RWPE2 (cell line): ENCODE results near the gene AKAP13.

Source experiments
- ATAC-seq: fragments of 200-7000 bp; cut with Tn5 transposase; 3 replicates; pipeline ENCODE4 v1.9.1; 2021; ENCODE audit warnings: low read depth
- DNase-seq: peaks from one replicate; pipeline ENCODE4 v3.0.0-alpha.2; 2020; ENCODE audit warnings: low spot score
- H3K27ac ChIP-seq: fragments of 450-650 bp; 2 replicates; pipeline ENCODE4 v1.5.1; 2017; ENCODE audit warnings: mild to moderate bottlenecking; ENCODE audit not compliant: poor library complexity, severe bottlenecking
- H3K27me3 ChIP-seq: fragments of 250-450 bp; sonication (Bioruptor Pico); 2 replicates; pipeline ENCODE4 v1.5.1; 2021; ENCODE audit warnings: mild to moderate bottlenecking, moderate library complexity; ENCODE audit not compliant: insufficient read depth, poor library complexity, severe bottlenecking
- H3K36me3 ChIP-seq: fragments of 250-450 bp; sonication (Bioruptor Pico); 2 replicates; pipeline ENCODE4 v1.5.1; 2020; ENCODE audit warnings: low read depth, mild to moderate bottlenecking, moderate library complexity
- H3K4me1 ChIP-seq: fragments of 250-450 bp; sonication (Bioruptor Pico); 2 replicates; pipeline ENCODE4 v1.5.1; 2021; ENCODE audit warnings: mild to moderate bottlenecking, moderate library complexity; ENCODE audit not compliant: insufficient read depth, poor library complexity, severe bottlenecking
- H3K4me3 ChIP-seq: fragments of 250-450 bp; sonication (Bioruptor Pico); 2 replicates; pipeline ENCODE4 v1.5.1; 2021; ENCODE audit warnings: mild to moderate bottlenecking, moderate library complexity; ENCODE audit not compliant: severe bottlenecking
- H3K9me3 ChIP-seq: fragments of 250-450 bp; sonication (Bioruptor Pico); 2 replicates; pipeline ENCODE4 v1.5.1; 2021; ENCODE audit warnings: mild to moderate bottlenecking, moderate library complexity; ENCODE audit not compliant: severe bottlenecking
- CTCF ChIP-seq: fragments of 450-650 bp; IDR thresholded peaks from one replicate; pipeline ENCODE4 v1.5.1; 2017; ENCODE audit warnings: mild to moderate bottlenecking, moderate library complexity; ENCODE audit not compliant: poor library complexity, severe bottlenecking

AKAP13 gene

GRCh38 chr15:85333132-85333831 is 47.1 kb upstream of the AKAP13 start:
- H3K9me3 ChIP-seq = no peaks in the 10 kb centered on the region
- no peak for TF ChIP-seq CTCF
- H3K27ac ChIP-seq = no peak overlapping the region
- H3K36me3 ChIP-seq = no peaks in the 10 kb centered on the region
- peaks cover 22% of the 10 kb centered on the region for H3K4me1 ChIP-seq
- ATAC-seq = no peak
- H3K27me3 ChIP-seq = no peaks in the 10 kb centered on the region
- no peak overlapping the region for H3K4me3 ChIP-seq
- no peak for DNase-seq

DNA sequence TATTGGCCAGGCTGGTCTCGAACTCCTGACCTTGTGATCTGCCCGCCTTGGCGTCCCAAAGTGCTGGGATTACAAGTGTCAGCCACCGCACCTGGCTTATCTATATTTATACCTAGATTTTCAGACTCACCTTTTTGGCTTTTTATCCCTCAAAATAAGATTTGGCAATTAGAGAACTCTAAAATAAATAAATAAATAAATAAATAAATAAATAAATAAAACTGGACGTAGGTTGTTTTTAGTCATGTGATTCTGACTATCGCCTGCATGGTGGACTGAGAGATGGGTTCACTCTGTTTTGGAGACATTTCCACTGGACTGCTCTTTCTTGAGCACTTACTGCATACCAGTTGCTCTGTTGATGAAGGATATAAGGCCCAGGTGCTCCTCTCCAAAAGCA is 46.2 kb upstream of the AKAP13 start:
- Histone ChIP-seq H3K36me3 (no peaks in the 10 kb centered on the region), H3K4me1 (peaks cover 22% of the 10 kb centered on the region), H3K4me3 (no peak overlapping the region), H3K27ac (no peak overlapping the region), H3K9me3 (no peaks in the 10 kb centered on the region), H3K27me3 (no peaks in the 10 kb centered on the region)
- DNase-seq = no peak
- TF ChIP-seq CTCF = no peak
- no peak for ATAC-seq

GRCh38 chr15:85335193-85335942 is 45.0 kb upstream of the AKAP13 start:
- Histone ChIP-seq H3K27me3 (no peaks in the 10 kb centered on the region), H3K36me3 (no peaks in the 10 kb centered on the region), H3K9me3 (no peaks in the 10 kb centered on the region), H3K4me3 (no peak overlapping the region), H3K27ac (no peak overlapping the region), H3K4me1 (peaks cover 22% of the 10 kb centered on the region)
- no peak for TF ChIP-seq CTCF
- ATAC-seq (no peak), DNase-seq (no peak)

DNA sequence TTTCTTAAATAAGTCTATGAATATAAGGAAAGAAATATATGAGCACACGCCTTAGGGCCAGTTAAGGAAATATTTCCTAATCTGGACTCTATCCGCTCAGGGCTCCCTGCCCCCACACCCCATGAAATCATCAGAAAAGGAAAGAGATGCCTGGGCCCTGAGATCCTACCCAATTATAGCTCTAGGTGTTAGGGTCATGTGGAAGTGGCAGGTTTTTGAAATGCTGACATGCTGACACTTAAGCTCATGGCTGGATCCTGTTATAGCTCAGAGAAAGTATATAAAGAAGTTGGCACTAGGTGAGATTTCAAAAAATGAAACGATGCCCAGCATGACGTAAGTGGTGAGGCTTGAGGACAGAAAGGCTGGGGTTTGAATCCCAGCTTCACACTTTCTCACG is 43.5 kb upstream of the AKAP13 start:
- Histone ChIP-seq H3K36me3 (no peaks in the 10 kb centered on the region), H3K4me1 (peaks cover 13% of the 10 kb centered on the region), H3K4me3 (no peak overlapping the region), H3K27ac (no peak overlapping the region), H3K9me3 (no peaks in the 10 kb centered on the region), H3K27me3 (no peaks in the 10 kb centered on the region)
- DNase-seq = no peak
- TF ChIP-seq CTCF = no peak
- no peak for ATAC-seq
